Neural cell (in vitro differentiated cells): ENCODE results near the gene CCR6. TPM values are rescaled to one million over a fixed set of nuclear protein-coding genes. Genes with fewer than 3 reads are reported as not detected.

Source experiments
- H2AFZ ChIP-seq: fragments of 200-600, 300-800 bp; sonication (generic), shearing (Covaris generic); 2 replicates; pipeline ENCODE4 v1.6.0; 2014; ENCODE audit warnings: low read depth, mild to moderate bottlenecking, antibody characterized with exemption, low read length, moderate library complexity
- H3F3A ChIP-seq: fragments of 200-600 bp; shearing (Covaris generic); 2 replicates; pipeline ENCODE4 v1.6.1; 2016; ENCODE audit warnings: mild to moderate bottlenecking, moderate library complexity, mixed read lengths, antibody characterized with exemption, low read length; ENCODE audit not compliant: insufficient read depth, poor library complexity, severe bottlenecking
- H3K27ac ChIP-seq: fragments of 200-600, 300-800 bp; sonication (generic), shearing (Covaris generic); 2 replicates; pipeline ENCODE4 v1.5.1; 2014; ENCODE audit warnings: mild to moderate bottlenecking, low read length, moderate library complexity
- H3K27me3 ChIP-seq: fragments of 300-800, 200-600 bp; sonication (generic), shearing (Covaris generic); 2 replicates; pipeline ENCODE4 v1.6.0; 2014; ENCODE audit warnings: mild to moderate bottlenecking, low read depth, low read length, moderate library complexity; ENCODE audit not compliant: insufficient read depth
- H3K36me3 ChIP-seq: fragments of 300-800, 200-600 bp; sonication (generic), shearing (Covaris generic); 2 replicates; pipeline ENCODE4 v1.5.1; 2014; ENCODE audit warnings: mild to moderate bottlenecking, antibody characterized with exemption, low read length, moderate library complexity; ENCODE audit not compliant: insufficient read depth
- H3K4me2 ChIP-seq: fragments of 300-800, 200-600 bp; sonication (generic), shearing (Covaris generic); 2 replicates; pipeline ENCODE4 v1.6.0; 2014; ENCODE audit warnings: mild to moderate bottlenecking, low read length
- H3K4me3 ChIP-seq: fragments of 300-800, 200-600 bp; sonication (generic), shearing (Covaris generic); 2 replicates; pipeline ENCODE4 v1.5.1; 2014; ENCODE audit warnings: mild to moderate bottlenecking, low read length, moderate library complexity
- H3K79me2 ChIP-seq: fragments of 200-600 bp; shearing (Covaris generic); replicated peaks from 2 replicates; pipeline ENCODE4 v1.6.0; 2014; ENCODE audit warnings: mild to moderate bottlenecking, low read length, moderate library complexity; ENCODE audit not compliant: insufficient read depth
- H3K9ac ChIP-seq: fragments of 300-800, 200-600 bp; sonication (generic), shearing (Covaris generic); 2 replicates; pipeline ENCODE4 v1.6.1; 2016; ENCODE audit warnings: mild to moderate bottlenecking, low read length, mixed read lengths
- H3K9me2 ChIP-seq: fragments of 200-600 bp; shearing (Covaris generic); 2 replicates; pipeline ENCODE4 v1.6.1; 2016; ENCODE audit warnings: mild to moderate bottlenecking, low read length, mixed read lengths; ENCODE audit not compliant: insufficient read depth
- H3K9me3 ChIP-seq: fragments of 200-600, 300-800 bp; sonication (generic), shearing (Covaris generic); 2 replicates; pipeline ENCODE4 v1.6.1; 2016; ENCODE audit warnings: mild to moderate bottlenecking, mixed run types, low read length, moderate library complexity, mixed read lengths
- H4K20me1 ChIP-seq: fragments of 200-600 bp; shearing (Covaris generic); 2 replicates; pipeline ENCODE4 v1.6.1; 2016; ENCODE audit warnings: mild to moderate bottlenecking, mixed run types; ENCODE audit not compliant: insufficient read depth
- EP300 ChIP-seq: fragments of 450-650 bp; conservative IDR thresholded peaks from 2 replicates; pipeline ENCODE4 v1.6.1; 2014; ENCODE audit warnings: antibody characterized with exemption, mild to moderate bottlenecking, moderate library complexity; ENCODE audit not compliant: poor library complexity, severe bottlenecking
- EZH2 ChIP-seq: fragments of 200-600, 300-800 bp; shearing (Covaris generic), sonication (generic); IDR thresholded peaks from 2 replicates; pipeline ENCODE4 v1.6.1; 2014; ENCODE audit warnings: antibody characterized with exemption, low read length, borderline replicate concordance, mild to moderate bottlenecking; ENCODE audit not compliant: insufficient read depth, poor library complexity, severe bottlenecking
- MXI1 ChIP-seq: fragments of 450-650 bp; conservative IDR thresholded peaks from 2 replicates; pipeline ENCODE4 v1.6.1; 2014; ENCODE audit warnings: antibody characterized with exemption, mild to moderate bottlenecking; ENCODE audit not compliant: poor library complexity, severe bottlenecking
- POLR2AphosphoS5 ChIP-seq: IDR thresholded peaks from 2 replicates; pipeline ENCODE4 v1.6.1; 2012
- RAD21 ChIP-seq: fragments of 450-650 bp; conservative IDR thresholded peaks from 2 replicates; pipeline ENCODE4 v1.6.1; 2014; ENCODE audit warnings: antibody characterized with exemption, mild to moderate bottlenecking, moderate library complexity
- SMC3 ChIP-seq: fragments of 450-650 bp; conservative IDR thresholded peaks from 2 replicates; pipeline ENCODE4 v1.6.1; 2014; ENCODE audit warnings: antibody characterized with exemption, mild to moderate bottlenecking, moderate library complexity; ENCODE audit not compliant: poor library complexity
- TAF1 ChIP-seq: IDR thresholded peaks from 2 replicates; pipeline ENCODE4 v1.6.1; 2012; ENCODE audit warnings: low read depth
- polyA plus RNA-seq: library from polyadenylated mRNA; depleted of rRNA; stranded (reverse); fragments of >200 nt; gene quantifications from 2 replicates; pipeline ENCODE4 v1.2.3, GENCODE V29; 2014
- TF ChIP-seq, protein P1 (sequence below): fragments of 450-650 bp; IDR thresholded peaks from 2 replicates; pipeline ENCODE4 v1.5.1; 2014; ENCODE audit warnings: antibody characterized with exemption, mild to moderate bottlenecking, moderate library complexity; ENCODE audit not compliant: poor library complexity, severe bottlenecking
- TF ChIP-seq, protein P2 (sequence below): IDR thresholded peaks from 2 replicates; pipeline ENCODE4 v1.6.1; 2012; ENCODE audit warnings: borderline replicate concordance

The CCR6 gene
- polyA plus RNA-seq, 1 donor from 2014 or later: not detected

- TF ChIP-seq EP300: no peak
- TF ChIP-seq TAF1: no peak
- TF ChIP-seq SMC3: no peak
- no peak for TF ChIP-seq POLR2AphosphoS5
- TF ChIP-seq EZH2: no peak
- TF ChIP-seq RAD21: no peak
- TF ChIP-seq MXI1: no peak
- TF ChIP-seq, protein P1, sequence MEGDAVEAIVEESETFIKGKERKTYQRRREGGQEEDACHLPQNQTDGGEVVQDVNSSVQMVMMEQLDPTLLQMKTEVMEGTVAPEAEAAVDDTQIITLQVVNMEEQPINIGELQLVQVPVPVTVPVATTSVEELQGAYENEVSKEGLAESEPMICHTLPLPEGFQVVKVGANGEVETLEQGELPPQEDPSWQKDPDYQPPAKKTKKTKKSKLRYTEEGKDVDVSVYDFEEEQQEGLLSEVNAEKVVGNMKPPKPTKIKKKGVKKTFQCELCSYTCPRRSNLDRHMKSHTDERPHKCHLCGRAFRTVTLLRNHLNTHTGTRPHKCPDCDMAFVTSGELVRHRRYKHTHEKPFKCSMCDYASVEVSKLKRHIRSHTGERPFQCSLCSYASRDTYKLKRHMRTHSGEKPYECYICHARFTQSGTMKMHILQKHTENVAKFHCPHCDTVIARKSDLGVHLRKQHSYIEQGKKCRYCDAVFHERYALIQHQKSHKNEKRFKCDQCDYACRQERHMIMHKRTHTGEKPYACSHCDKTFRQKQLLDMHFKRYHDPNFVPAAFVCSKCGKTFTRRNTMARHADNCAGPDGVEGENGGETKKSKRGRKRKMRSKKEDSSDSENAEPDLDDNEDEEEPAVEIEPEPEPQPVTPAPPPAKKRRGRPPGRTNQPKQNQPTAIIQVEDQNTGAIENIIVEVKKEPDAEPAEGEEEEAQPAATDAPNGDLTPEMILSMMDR: no peak
- TF ChIP-seq, protein P2, sequence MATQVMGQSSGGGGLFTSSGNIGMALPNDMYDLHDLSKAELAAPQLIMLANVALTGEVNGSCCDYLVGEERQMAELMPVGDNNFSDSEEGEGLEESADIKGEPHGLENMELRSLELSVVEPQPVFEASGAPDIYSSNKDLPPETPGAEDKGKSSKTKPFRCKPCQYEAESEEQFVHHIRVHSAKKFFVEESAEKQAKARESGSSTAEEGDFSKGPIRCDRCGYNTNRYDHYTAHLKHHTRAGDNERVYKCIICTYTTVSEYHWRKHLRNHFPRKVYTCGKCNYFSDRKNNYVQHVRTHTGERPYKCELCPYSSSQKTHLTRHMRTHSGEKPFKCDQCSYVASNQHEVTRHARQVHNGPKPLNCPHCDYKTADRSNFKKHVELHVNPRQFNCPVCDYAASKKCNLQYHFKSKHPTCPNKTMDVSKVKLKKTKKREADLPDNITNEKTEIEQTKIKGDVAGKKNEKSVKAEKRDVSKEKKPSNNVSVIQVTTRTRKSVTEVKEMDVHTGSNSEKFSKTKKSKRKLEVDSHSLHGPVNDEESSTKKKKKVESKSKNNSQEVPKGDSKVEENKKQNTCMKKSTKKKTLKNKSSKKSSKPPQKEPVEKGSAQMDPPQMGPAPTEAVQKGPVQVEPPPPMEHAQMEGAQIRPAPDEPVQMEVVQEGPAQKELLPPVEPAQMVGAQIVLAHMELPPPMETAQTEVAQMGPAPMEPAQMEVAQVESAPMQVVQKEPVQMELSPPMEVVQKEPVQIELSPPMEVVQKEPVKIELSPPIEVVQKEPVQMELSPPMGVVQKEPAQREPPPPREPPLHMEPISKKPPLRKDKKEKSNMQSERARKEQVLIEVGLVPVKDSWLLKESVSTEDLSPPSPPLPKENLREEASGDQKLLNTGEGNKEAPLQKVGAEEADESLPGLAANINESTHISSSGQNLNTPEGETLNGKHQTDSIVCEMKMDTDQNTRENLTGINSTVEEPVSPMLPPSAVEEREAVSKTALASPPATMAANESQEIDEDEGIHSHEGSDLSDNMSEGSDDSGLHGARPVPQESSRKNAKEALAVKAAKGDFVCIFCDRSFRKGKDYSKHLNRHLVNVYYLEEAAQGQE: no peak
- H2AFZ ChIP-seq: no peak overlapping the region
- H3F3A ChIP-seq: no peaks in the 10 kb centered on the region
- no peak overlapping the region for H3K9ac ChIP-seq
- H3K4me2 ChIP-seq: no peak overlapping the region
- no peak overlapping the region for H3K4me3 ChIP-seq
- no peaks in the 10 kb centered on the region for H3K36me3 ChIP-seq
- no peaks in the 10 kb centered on the region for H3K27me3 ChIP-seq
- H4K20me1 ChIP-seq: no peaks in the 10 kb centered on the region
- H3K9me3 ChIP-seq: no peaks in the 10 kb centered on the region
- no peaks in the 10 kb centered on the region for H3K9me2 ChIP-seq
- no peak overlapping the region for H3K27ac ChIP-seq
- H3K79me2 ChIP-seq: no peaks in the 10 kb centered on the region
Measured at GRCh38 chr6:167112421-167112820, 10.5 kb upstream of the CCR6 start.

GRCh38 chr6:167113047-167113754 lies 9.7 kb upstream of the CCR6 start:
- Histone ChIP-seq H3K36me3 (no peaks in the 10 kb centered on the region), H3K9me3 (no peaks in the 10 kb centered on the region), H3F3A (no peaks in the 10 kb centered on the region), H3K9me2 (no peaks in the 10 kb centered on the region), H3K4me2 (no peak overlapping the region), H3K27me3 (no peaks in the 10 kb centered on the region), H2AFZ (no peak overlapping the region), H3K79me2 (no peaks in the 10 kb centered on the region), H4K20me1 (no peaks in the 10 kb centered on the region), H3K4me3 (no peak overlapping the region), H3K9ac (no peak overlapping the region), H3K27ac (no peak overlapping the region)
- TF ChIP-seq SMC3 (no peak), TAF1 (no peak), MXI1 (no peak), RAD21 (no peak), POLR2AphosphoS5 (no peak), EP300 (no peak), EZH2 (no peak)
- TF ChIP-seq, protein P2: no peak
- TF ChIP-seq, protein P1: no peak
